H9 (cell line): ENCODE results near the gene TOR1B. TPM values are rescaled to one million over a fixed set of nuclear protein-coding genes. Genes with fewer than 3 reads are reported as not detected.

Source experiments
- DNase-seq: peaks from one replicate; pipeline ENCODE4 v3.0.0-alpha.2; 2017
- H2AFZ ChIP-seq: one replicate; pipeline ENCODE4 v1.6.1; 2013; ENCODE audit warnings: mild to moderate bottlenecking, low read length, control low read depth, moderate library complexity
- H2AK5ac ChIP-seq: 2 replicates; pipeline ENCODE4 v1.6.1; 2013; ENCODE audit warnings: low read length, control low read depth, mixed read lengths; ENCODE audit not compliant: insufficient read length
- H2BK120ac ChIP-seq: one replicate; pipeline ENCODE4 v1.6.1; 2013; ENCODE audit warnings: low read depth, mild to moderate bottlenecking, low read length, control low read depth, inconsistent platforms; ENCODE audit not compliant: poor library complexity, severe bottlenecking
- H2BK12ac ChIP-seq: 2 replicates; pipeline ENCODE4 v1.6.1; 2013; ENCODE audit warnings: low read length, control low read depth, mixed read lengths, low read depth; ENCODE audit not compliant: insufficient read length
- H2BK15ac ChIP-seq: 2 replicates; pipeline ENCODE4 v1.6.1; 2013; ENCODE audit warnings: low read depth, low read length, control low read depth
- H2BK20ac ChIP-seq: one replicate; pipeline ENCODE4 v1.6.1; 2013; ENCODE audit warnings: low read depth, mild to moderate bottlenecking, low read length, control low read depth, inconsistent platforms; ENCODE audit not compliant: poor library complexity, severe bottlenecking
- H2BK5ac ChIP-seq: 2 replicates; pipeline ENCODE4 v1.6.1; 2013; ENCODE audit warnings: low read length, control low read depth, mixed read lengths; ENCODE audit not compliant: insufficient read length
- H3K14ac ChIP-seq: 2 replicates; pipeline ENCODE4 v1.6.1; 2013; ENCODE audit warnings: low read length, control low read depth; ENCODE audit not compliant: insufficient read depth
- H3K18ac ChIP-seq: 2 replicates; pipeline ENCODE4 v1.6.1; 2013; ENCODE audit warnings: low read depth, mild to moderate bottlenecking, mixed read lengths, low read length, control low read depth; ENCODE audit not compliant: insufficient read length
- H3K23ac ChIP-seq: 2 replicates; pipeline ENCODE4 v1.6.1; 2013; ENCODE audit warnings: low read length, control low read depth, mixed read lengths, low read depth; ENCODE audit not compliant: insufficient read length
- H3K23me2 ChIP-seq: 2 replicates; pipeline ENCODE4 v1.6.1; 2013; ENCODE audit warnings: low read depth, mild to moderate bottlenecking, mixed read lengths, low read length, control low read depth; ENCODE audit not compliant: insufficient read length, poor library complexity, severe bottlenecking
- H3K27ac ChIP-seq: 2 replicates; pipeline ENCODE4 v1.5.1; 2013; ENCODE audit warnings: low read length, control low read depth, mixed read lengths, low read depth; ENCODE audit not compliant: insufficient read length
- H3K27me3 ChIP-seq: 2 replicates; pipeline ENCODE4 v1.6.1; 2013; ENCODE audit warnings: low read length, control low read depth, inconsistent platforms; ENCODE audit not compliant: insufficient read depth
- H3K4ac ChIP-seq: 2 replicates; pipeline ENCODE4 v1.6.1; 2013; ENCODE audit warnings: low read depth, mild to moderate bottlenecking, control low read depth, inconsistent platforms, low read length, moderate library complexity
- H3K4me1 ChIP-seq: 2 replicates; pipeline ENCODE4 v1.6.1; 2013; ENCODE audit warnings: low read length, control low read depth, inconsistent platforms; ENCODE audit not compliant: insufficient read depth
- H3K4me2 ChIP-seq: 2 replicates; pipeline ENCODE4 v1.6.1; 2013; ENCODE audit warnings: low read length, control low read depth, mixed read lengths; ENCODE audit not compliant: insufficient read length, insufficient read depth
- H3K56ac ChIP-seq: 2 replicates; pipeline ENCODE4 v1.6.1; 2013; ENCODE audit warnings: low read depth, mild to moderate bottlenecking, mixed read lengths, low read length, control low read depth; ENCODE audit not compliant: insufficient read length
- H3K79me1 ChIP-seq: 2 replicates; pipeline ENCODE4 v1.6.1; 2013; ENCODE audit warnings: low read depth, mild to moderate bottlenecking, moderate library complexity, low read length, control low read depth, inconsistent platforms; ENCODE audit not compliant: insufficient read depth, poor library complexity, severe bottlenecking
- H3K79me2 ChIP-seq: 2 replicates; pipeline ENCODE4 v1.6.1; 2013; ENCODE audit warnings: low read length, control low read depth, inconsistent platforms; ENCODE audit not compliant: insufficient read depth
- H3K9ac ChIP-seq: 2 replicates; pipeline ENCODE4 v1.6.1; 2013; ENCODE audit warnings: low read length, control low read depth, mixed read lengths; ENCODE audit not compliant: insufficient read length; ENCODE audit errors: extremely low read depth
- H3K9me3 ChIP-seq: one replicate; pipeline ENCODE4 v1.6.1; 2013; ENCODE audit warnings: low read depth, low read length, inconsistent platforms; ENCODE audit not compliant: control insufficient read depth
- H3T11ph ChIP-seq: one replicate; pipeline ENCODE4 v1.6.1; 2013; ENCODE audit warnings: mild to moderate bottlenecking, low read length, control low read depth, inconsistent platforms
- H4K20me1 ChIP-seq: one replicate; pipeline ENCODE4 v1.6.1; 2013; ENCODE audit not compliant: control insufficient read depth, insufficient read length, insufficient read depth
- H4K5ac ChIP-seq: 2 replicates; pipeline ENCODE4 v1.6.1; 2013; ENCODE audit warnings: low read depth, mild to moderate bottlenecking, mixed read lengths, low read length, control low read depth; ENCODE audit not compliant: insufficient read length
- H4K8ac ChIP-seq: replicated peaks from 2 replicates; pipeline ENCODE4 v1.6.1; 2013; ENCODE audit warnings: low read length, control low read depth, mixed read lengths, low read depth; ENCODE audit not compliant: insufficient read length
- H4K91ac ChIP-seq: 2 replicates; pipeline ENCODE4 v1.6.1; 2013; ENCODE audit warnings: low read depth, mild to moderate bottlenecking, moderate library complexity, mixed read lengths, low read length, control low read depth; ENCODE audit not compliant: insufficient read length
- H3K27ac Mint-ChIP-seq, 3 experiments: 2 replicates in 2 of 3; 3 replicates in 1 of 3; pipeline ENCODE4 v1.8.0; 2020 to 2021; ENCODE audit warnings: mixed read lengths in 3 of 3, mild to moderate bottlenecking in 1 of 3, moderate library complexity in 1 of 3
- H3K27me3 Mint-ChIP-seq: 2 replicates; pipeline ENCODE4 v1.8.0; 2021; ENCODE audit warnings: low read depth, mild to moderate bottlenecking, moderate library complexity, mixed read lengths
- H3K36me3 Mint-ChIP-seq, 3 experiments: 2 replicates in 2 of 3; 3 replicates in 1 of 3; pipeline ENCODE4 v1.8.0; 2020 to 2021; ENCODE audit warnings: low read depth in 3 of 3, mixed read lengths in 3 of 3; ENCODE audit not compliant: insufficient read depth in 1 of 3
- H3K4me1 Mint-ChIP-seq, 2 experiments: 2 replicates each; pipeline ENCODE4 v1.8.0; 2020; ENCODE audit warnings: mixed read lengths in 2 of 2
- H3K4me3 Mint-ChIP-seq, 2 experiments: 2 replicates in 1 of 2; 3 replicates in 1 of 2; pipeline ENCODE4 v1.8.0; 2020 to 2021; ENCODE audit warnings: mild to moderate bottlenecking in 2 of 2, mixed read lengths in 2 of 2, moderate library complexity in 1 of 2
- H3K9me3 Mint-ChIP-seq, 2 experiments: 2 replicates in 1 of 2; 3 replicates in 1 of 2; pipeline ENCODE4 v1.8.0; 2020; ENCODE audit warnings: mild to moderate bottlenecking in 2 of 2, mixed read lengths in 2 of 2, moderate library complexity in 1 of 2
- CTCF ChIP-seq: fragments of 200-600 bp; sonication (generic); conservative IDR thresholded peaks from 3 replicates; pipeline ENCODE4 v1.8.0; 2021; ENCODE audit warnings: antibody characterized with exemption, mild to moderate bottlenecking
- WGBS: extraction: QIAGEN DNeasy Blood & Tissue Kit; methylation state at CpG from one replicate; pipeline ENCODE4 v1.1.7; 2013; ENCODE audit warnings: missing lambda C conversion rate, low lambda C conversion rate, mixed read lengths; ENCODE audit not compliant: insufficient read length; ENCODE audit errors: extremely low coverage; 5-methylcytosine and 5-hydroxymethylcytosine counted together
- total RNA-seq: library from RNA; stranded (reverse); gene quantifications from 2 replicates; pipeline ENCODE4 v1.2.1, GENCODE V29; 2021

TOR1B gene
- total RNA-seq, 1 experiment from 2014 or later, result 18.1 TPM

GRCh38 chr9:129845373-129845772 lies 42.4 kb downstream of the TOR1B start:
- Histone ChIP-seq H3K4me2 (no peak overlapping the region), H3K23ac (no peak overlapping the region), H2BK20ac (no peak overlapping the region), H3K18ac (no peak overlapping the region), H2AK5ac (no peak overlapping the region), H3K79me2 (no peaks in the 10 kb centered on the region), H4K91ac (no peak overlapping the region), H3K23me2 (no peaks in the 10 kb centered on the region), H3K9ac (no peak overlapping the region), H3K4ac (no peak overlapping the region), H3T11ph (no peak overlapping the region), H4K20me1 (no peaks in the 10 kb centered on the region), H2BK5ac (no peak overlapping the region), H3K79me1 (no peaks in the 10 kb centered on the region), H2BK15ac (no peak overlapping the region), H2BK12ac (no peak overlapping the region), H2AFZ (no peak overlapping the region), H3K4me1 (no peaks in the 10 kb centered on the region; the same call in 1 of the 2 replicates), H3K14ac (no peak overlapping the region), H3K56ac (no peak overlapping the region), H4K8ac (no peak overlapping the region), H3K27me3 (no peaks in the 10 kb centered on the region), H3K27ac (no peak overlapping the region), H4K5ac (no peak overlapping the region), H3K9me3 (no peaks in the 10 kb centered on the region), H2BK120ac (no peak overlapping the region)
- TF ChIP-seq CTCF, result no peak
- H3K36me3 Mint-ChIP-seq, result peaks cover 0 to 4% (median 3%) of the 10 kb centered on the region in 3 experiments; a peak in 2 of 7 replicates
- H3K27ac Mint-ChIP-seq, result no peak overlapping the region; a peak in 1 of 7 replicates
- H3K27me3 Mint-ChIP-seq, result no peaks in the 10 kb centered on the region
- H3K4me1 Mint-ChIP-seq, result peaks cover 9 to 11% of the 10 kb centered on the region in 2 experiments
- WGBS, result no CpG with 5 or more reads among the region's 2 CpGs
- no peaks in the 10 kb centered on the region for H3K9me3 Mint-ChIP-seq
- no peak for DNase-seq
- no peak overlapping the region for H3K4me3 Mint-ChIP-seq
